ENCODE results near the gene ANKRD28. TPM values are rescaled to one million over a fixed set of nuclear protein-coding genes. Genes with fewer than 3 reads are reported as not detected.
A peak's percentile ranks its signal among the peaks of the same experiment; 100 is the strongest.
"Not testable (repeated sequence)": the region's sequence is repeated elsewhere in the genome, so short reads cannot be mapped to it uniquely, and the experiment has no call there.

Gene ANKRD28
- total RNA-seq, 2 donors from 2014 or later: 45.3 to 46.1 TPM

DNA sequence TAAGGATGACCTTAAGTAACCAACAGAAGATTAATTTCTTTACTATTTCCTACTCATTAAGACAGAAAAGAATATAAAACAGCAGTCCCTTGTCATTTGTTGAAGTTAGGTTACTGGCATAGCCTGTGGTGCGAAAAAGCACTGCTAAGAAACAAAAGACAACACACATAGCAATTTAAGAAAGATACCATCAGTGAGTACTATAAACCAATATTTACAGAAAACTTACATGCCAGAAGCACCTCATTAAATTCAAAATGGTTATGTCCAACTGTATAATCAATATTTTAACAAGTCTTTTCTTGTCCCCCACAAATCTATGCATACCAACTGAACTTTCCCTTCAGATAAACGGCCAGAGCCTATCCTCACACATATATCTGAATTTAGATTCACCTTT lies 42.0 kb downstream of the ANKRD28 start:
- no peak overlapping the region for H3K4me3 Mint-ChIP-seq
- peaks cover 14% of the 10 kb centered on the region for H3K4me1 Mint-ChIP-seq (ENCODE audit: low read depth)
- no peaks in the 10 kb centered on the region for H3K9me3 Mint-ChIP-seq
- no peaks in the 10 kb centered on the region for H3K27me3 Mint-ChIP-seq (ENCODE audit: low read depth)
- DNase-seq (no peak), ATAC-seq (replicated peaks in 1 of 2) (no peak)
- no peak overlapping the region for H3K27ac Mint-ChIP-seq
- H3K36me3 Mint-ChIP-seq (ENCODE audit: insufficient read depth in 2 of 2): peaks cover 2 to 3% of the 10 kb centered on the region in 2 donors

DNA sequence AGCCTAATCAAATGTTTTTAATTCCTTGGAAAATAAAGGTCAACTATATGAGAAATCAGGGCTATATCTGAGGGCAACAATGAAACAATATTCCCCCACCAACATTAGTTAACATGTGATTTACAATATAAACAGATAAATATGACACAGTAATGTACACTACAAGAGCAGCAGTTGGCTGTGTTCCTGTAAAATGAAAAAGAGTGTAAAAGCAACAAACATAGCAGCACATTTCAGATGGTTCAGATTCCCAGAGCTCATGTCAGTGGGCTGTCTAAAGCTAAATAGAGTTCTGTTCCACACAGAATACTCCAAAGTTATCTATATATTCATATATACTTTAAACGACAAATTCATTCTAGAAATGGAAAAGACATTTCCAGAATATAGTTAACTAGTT lies 42.6 kb downstream of the ANKRD28 start:
- no peak overlapping the region for H3K4me3 Mint-ChIP-seq
- DNase-seq (no peak), ATAC-seq (replicated peaks in 1 of 2) (no peak)
- H3K27ac Mint-ChIP-seq: no peak overlapping the region
- peaks cover 12% of the 10 kb centered on the region for H3K4me1 Mint-ChIP-seq (ENCODE audit: low read depth)
- no peaks in the 10 kb centered on the region for H3K9me3 Mint-ChIP-seq
- peaks cover 4 to 6% of the 10 kb centered on the region in 2 donors for H3K36me3 Mint-ChIP-seq (ENCODE audit: insufficient read depth in 2 of 2)
- no peaks in the 10 kb centered on the region for H3K27me3 Mint-ChIP-seq (ENCODE audit: low read depth)

- H3K4me3 Mint-ChIP-seq: no peak overlapping the region
- no peak for ATAC-seq (replicated peaks in 1 of 2)
- H3K4me1 Mint-ChIP-seq (ENCODE audit: low read depth): peaks cover 10% of the 10 kb centered on the region
- no peaks in the 10 kb centered on the region for H3K27me3 Mint-ChIP-seq (ENCODE audit: low read depth)
- no peak for DNase-seq
- peaks cover 0 to 3% of the 10 kb centered on the region in 2 donors for H3K9me3 Mint-ChIP-seq
- no peak overlapping the region for H3K27ac Mint-ChIP-seq
- peaks cover 9 to 14% of the 10 kb centered on the region in 2 donors for H3K36me3 Mint-ChIP-seq (ENCODE audit: insufficient read depth in 2 of 2)
Observed at GRCh38 chr3:15754047-15754446, 43.7 kb downstream of the ANKRD28 start.

DNA sequence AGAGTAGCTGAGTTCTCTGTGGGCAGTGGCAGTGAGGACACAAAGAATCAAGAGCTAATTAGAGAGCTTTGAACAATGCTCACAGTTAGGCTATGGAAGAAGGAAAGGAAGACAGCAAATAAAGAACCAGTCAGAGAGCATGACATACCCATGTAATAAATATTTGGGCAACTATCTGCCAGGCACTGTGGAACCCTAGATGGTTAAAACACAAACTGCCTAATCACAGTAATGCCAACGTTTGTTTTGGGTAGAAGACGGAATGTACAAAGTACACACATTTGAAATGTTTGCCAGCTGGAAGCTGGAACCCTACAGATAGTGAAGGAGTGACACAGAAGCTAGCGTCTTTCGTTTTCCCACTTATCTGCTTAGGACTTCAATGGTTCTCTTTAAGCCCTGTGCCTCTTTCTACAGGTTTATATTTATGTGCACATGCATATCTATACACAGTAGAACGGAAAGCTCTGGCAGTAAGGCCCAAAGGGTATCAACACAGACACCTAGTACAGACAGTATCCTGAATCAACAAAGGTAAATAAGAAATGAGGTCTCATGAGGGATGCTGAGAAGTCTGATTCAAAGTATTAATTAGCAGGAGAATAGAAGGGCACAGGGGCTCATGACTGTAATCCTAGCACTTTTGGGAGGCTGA lies 44.6 kb downstream of the ANKRD28 start:
- DNase-seq (no peak), ATAC-seq (replicated peaks in 1 of 2) (no peak)
- Mint-ChIP-seq H3K4me1 (ENCODE audit: low read depth) (peaks cover 11% of the 10 kb centered on the region), H3K4me3 (no peak overlapping the region), H3K36me3 (ENCODE audit: insufficient read depth in 2 of 2) (peaks cover 13 to 19% of the 10 kb centered on the region in 2 donors), H3K27ac (no peak overlapping the region), H3K9me3 (peaks cover 0 to 3% of the 10 kb centered on the region in 2 donors), H3K27me3 (ENCODE audit: low read depth) (no peaks in the 10 kb centered on the region)

- no peak for DNase-seq
- Mint-ChIP-seq H3K4me1 (ENCODE audit: low read depth) (peaks cover 34% of the 10 kb centered on the region), H3K36me3 (ENCODE audit: insufficient read depth in 2 of 2) (peaks cover 16 to 23% of the 10 kb centered on the region in 2 donors), H3K4me3 (no peak overlapping the region), H3K27ac (no peak overlapping the region), H3K9me3 (peaks cover under 1 to 4% of the 10 kb centered on the region in 2 donors), H3K27me3 (ENCODE audit: low read depth) (no peaks in the 10 kb centered on the region)
- no peak for ATAC-seq (replicated peaks in 1 of 2)
Observed at GRCh38 chr3:15750879-15751278, 46.9 kb downstream of the ANKRD28 start.

- peaks cover 2 to 6% of the 10 kb centered on the region in 2 donors for H3K9me3 Mint-ChIP-seq
- no peak for DNase-seq
- no peak overlapping the region for H3K27ac Mint-ChIP-seq
- no peak for ATAC-seq (replicated peaks in 1 of 2)
- H3K4me3 Mint-ChIP-seq: no peak overlapping the region
- peaks cover 19 to 28% of the 10 kb centered on the region in 2 donors for H3K36me3 Mint-ChIP-seq (ENCODE audit: insufficient read depth in 2 of 2)
- H3K4me1 Mint-ChIP-seq (ENCODE audit: low read depth): peaks cover 41% of the 10 kb centered on the region
- no peaks in the 10 kb centered on the region for H3K27me3 Mint-ChIP-seq (ENCODE audit: low read depth)
Observed at GRCh38 chr3:15750143-15750542, 47.6 kb downstream of the ANKRD28 start.

DNA sequence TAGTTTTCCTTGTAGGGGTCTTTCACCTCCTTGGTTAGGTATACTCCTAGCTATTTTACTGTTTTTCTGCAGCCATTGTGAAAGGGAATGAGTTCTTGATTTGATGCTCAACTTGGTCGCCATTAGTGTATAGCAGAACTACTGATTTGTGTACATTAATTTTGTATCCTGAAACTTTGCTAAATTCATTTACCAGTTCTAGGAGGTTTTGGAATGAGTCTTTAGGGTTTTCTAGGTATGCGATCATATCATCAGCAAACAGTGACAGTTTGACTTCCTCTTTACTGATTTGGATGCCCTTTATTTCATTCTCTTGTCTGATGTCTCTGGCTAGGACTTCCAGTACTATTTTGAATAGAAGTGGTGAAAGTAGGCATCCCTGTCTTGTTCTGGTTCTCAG lies 51.9 kb downstream of the ANKRD28 start:
- peak overlapping the region; percentile 94 for H3K27ac Mint-ChIP-seq
- peak overlapping the region; percentile 59 to 67 for H3K4me3 Mint-ChIP-seq
- H3K27me3 Mint-ChIP-seq (ENCODE audit: low read depth); DNase-seq: not testable (repeated sequence)
- peaks cover 7 to 11% of the 10 kb centered on the region in 2 donors for H3K9me3 Mint-ChIP-seq
- ATAC-seq (replicated peaks in 1 of 2): peak; percentile 87 to 91
- peaks cover 43% of the 10 kb centered on the region for H3K4me1 Mint-ChIP-seq (ENCODE audit: low read depth)
- peaks cover 25 to 41% of the 10 kb centered on the region in 2 donors for H3K36me3 Mint-ChIP-seq (ENCODE audit: insufficient read depth in 2 of 2)

GRCh38 chr3:15744176-15744575 lies 53.6 kb downstream of the ANKRD28 start:
- H3K4me1 Mint-ChIP-seq (ENCODE audit: low read depth): peaks cover 39% of the 10 kb centered on the region
- H3K36me3 Mint-ChIP-seq (ENCODE audit: insufficient read depth in 2 of 2): peaks cover 23 to 42% of the 10 kb centered on the region in 2 donors
- ATAC-seq (replicated peaks in 1 of 2): no peak
- DNase-seq: no peak
- H3K27me3 Mint-ChIP-seq (ENCODE audit: low read depth): no peaks in the 10 kb centered on the region
- H3K4me3 Mint-ChIP-seq: no peak overlapping the region
- H3K27ac Mint-ChIP-seq: no peak overlapping the region
- peaks cover 13% of the 10 kb centered on the region in 2 donors for H3K9me3 Mint-ChIP-seq

DNA sequence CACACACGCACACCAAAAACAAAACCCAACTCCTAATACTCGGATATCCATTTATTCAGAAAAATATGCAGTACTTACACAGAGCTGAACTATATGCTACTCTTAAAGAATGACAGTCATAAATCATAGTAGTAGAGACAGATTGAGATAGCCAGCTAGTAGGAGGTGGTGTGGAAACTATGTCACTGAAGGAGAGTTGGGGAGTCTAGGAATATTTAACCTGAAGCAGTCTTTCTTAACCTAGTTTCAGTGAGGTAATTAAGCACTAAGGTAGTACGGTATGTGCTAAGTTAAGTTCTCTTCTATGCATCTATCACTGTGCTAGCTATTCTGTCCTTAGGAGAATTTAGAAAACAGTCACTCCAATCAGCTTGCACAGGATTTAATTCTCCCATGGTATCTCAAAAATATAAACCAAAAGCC lies 54.2 kb downstream of the ANKRD28 start:
- Mint-ChIP-seq H3K4me3 (no peak overlapping the region), H3K36me3 (ENCODE audit: insufficient read depth in 2 of 2) (peaks cover 23 to 45% of the 10 kb centered on the region in 2 donors), H3K9me3 (peaks cover 15 to 16% of the 10 kb centered on the region in 2 donors), H3K4me1 (ENCODE audit: low read depth) (peaks cover 39% of the 10 kb centered on the region), H3K27ac (no peak overlapping the region), H3K27me3 (ENCODE audit: low read depth) (no peaks in the 10 kb centered on the region)
- no peak for DNase-seq
- no peak for ATAC-seq (replicated peaks in 1 of 2)

DNA sequence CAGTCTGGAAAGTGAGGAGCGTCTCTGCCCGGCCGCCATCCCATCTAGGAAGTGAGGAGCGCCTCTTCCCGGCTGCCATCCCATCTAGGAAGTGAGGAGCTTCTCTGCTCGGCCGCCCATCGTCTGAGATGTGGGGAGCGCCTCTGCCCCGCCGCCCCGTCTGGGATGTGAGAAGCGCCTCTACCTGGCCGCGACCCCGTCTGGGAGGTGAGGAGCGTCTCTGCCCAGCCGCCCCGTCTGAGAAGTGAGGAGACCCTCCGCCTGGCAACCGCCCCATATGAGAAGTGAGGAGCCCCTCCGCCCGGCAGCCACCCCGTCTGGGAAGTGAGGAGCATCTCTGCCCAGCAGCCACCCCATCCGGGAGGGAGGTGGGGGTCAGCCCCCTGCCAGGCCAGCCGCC lies 55.5 kb downstream of the ANKRD28 start:
- H3K27me3 Mint-ChIP-seq (ENCODE audit: low read depth); H3K4me3 Mint-ChIP-seq; ATAC-seq (replicated peaks in 1 of 2); DNase-seq; H3K27ac Mint-ChIP-seq: not testable (repeated sequence)
- Mint-ChIP-seq H3K9me3 (peaks cover 16 to 18% of the 10 kb centered on the region in 2 donors), H3K36me3 (ENCODE audit: insufficient read depth in 2 of 2) (peaks cover 24 to 50% of the 10 kb centered on the region in 2 donors), H3K4me1 (ENCODE audit: low read depth) (peaks cover 29% of the 10 kb centered on the region)

- H3K27ac Mint-ChIP-seq; DNase-seq; H3K27me3 Mint-ChIP-seq (ENCODE audit: low read depth); H3K4me3 Mint-ChIP-seq; ATAC-seq (replicated peaks in 1 of 2); H3K4me1 Mint-ChIP-seq (ENCODE audit: low read depth): not testable (repeated sequence)
- Mint-ChIP-seq H3K9me3 (peaks cover 10 to 11% of the 10 kb centered on the region in 2 donors), H3K36me3 (ENCODE audit: insufficient read depth in 2 of 2) (peaks cover 13 to 50% of the 10 kb centered on the region in 2 donors)
Observed at GRCh38 chr3:15738616-15739005, 59.2 kb downstream of the ANKRD28 start.

- DNase-seq (no peak), ATAC-seq (replicated peaks in 1 of 2) (no peak)
- no peak overlapping the region for H3K27ac Mint-ChIP-seq
- peaks cover 0 to 2% of the 10 kb centered on the region in 2 donors for H3K9me3 Mint-ChIP-seq
- H3K4me1 Mint-ChIP-seq (ENCODE audit: low read depth): peaks cover 31% of the 10 kb centered on the region
- peaks cover 0 to 25% of the 10 kb centered on the region in 2 donors for H3K36me3 Mint-ChIP-seq (ENCODE audit: insufficient read depth in 2 of 2)
- no peaks in the 10 kb centered on the region for H3K27me3 Mint-ChIP-seq (ENCODE audit: low read depth)
- H3K4me3 Mint-ChIP-seq: no peak overlapping the region
Observed at GRCh38 chr3:15731024-15731423, 66.8 kb downstream of the ANKRD28 start.

DNA sequence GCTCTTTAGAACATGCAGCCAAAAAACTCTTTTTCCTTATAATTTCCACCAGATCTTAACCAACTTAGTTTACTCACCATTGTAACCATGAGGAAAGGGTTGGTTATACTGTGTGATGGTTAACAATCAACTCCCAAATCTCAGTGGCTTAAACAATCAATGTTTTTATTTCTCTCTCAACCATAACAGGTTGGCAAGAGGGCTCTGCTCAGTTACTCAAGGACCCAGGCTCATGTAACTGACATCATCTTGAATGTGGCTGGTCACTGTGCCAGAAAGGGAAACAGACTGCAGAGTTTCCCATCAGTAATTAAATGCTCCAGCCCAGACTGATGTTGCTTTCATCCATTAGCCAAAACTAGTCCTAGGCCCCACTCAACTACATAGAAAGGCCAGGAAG lies 69.0 kb downstream of the ANKRD28 start:
- H3K4me3 Mint-ChIP-seq: no peak overlapping the region
- ATAC-seq (replicated peaks in 1 of 2): no peak
- H3K4me1 Mint-ChIP-seq (ENCODE audit: low read depth): peaks cover 44% of the 10 kb centered on the region
- H3K9me3 Mint-ChIP-seq: peaks cover 0 to 2% of the 10 kb centered on the region in 2 donors
- DNase-seq: no peak
- H3K36me3 Mint-ChIP-seq (ENCODE audit: insufficient read depth in 2 of 2): peaks cover 0 to 21% of the 10 kb centered on the region in 2 donors
- H3K27me3 Mint-ChIP-seq (ENCODE audit: low read depth): no peaks in the 10 kb centered on the region
- peak overlapping the region; percentile 24 for H3K27ac Mint-ChIP-seq

DNA sequence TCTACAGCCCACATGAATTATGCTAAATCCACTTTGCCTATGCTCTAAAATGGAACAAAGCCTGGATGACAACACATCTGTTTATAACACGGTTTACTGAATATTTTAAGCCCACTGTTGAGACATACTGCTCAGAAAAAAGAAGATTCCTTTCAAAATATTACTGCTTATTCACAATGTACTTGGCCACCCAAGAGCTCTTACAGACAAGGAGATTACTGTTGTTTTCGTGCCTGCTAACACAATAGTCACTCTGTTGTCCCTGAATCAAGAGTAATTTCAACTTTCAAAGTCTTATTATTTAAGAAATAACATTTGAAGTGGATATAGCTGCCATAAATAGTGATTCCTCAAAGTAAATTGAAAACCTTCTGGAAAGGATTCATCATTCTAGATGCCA lies 70.9 kb downstream of the ANKRD28 start:
- DNase-seq (no peak), ATAC-seq (replicated peaks in 1 of 2) (no peak)
- Mint-ChIP-seq H3K4me3 (no peak overlapping the region), H3K36me3 (ENCODE audit: insufficient read depth in 2 of 2) (peaks cover 2 to 28% of the 10 kb centered on the region in 2 donors), H3K27me3 (ENCODE audit: low read depth) (no peaks in the 10 kb centered on the region), H3K4me1 (ENCODE audit: low read depth) (peaks cover 44% of the 10 kb centered on the region), H3K9me3 (peaks cover 0 to 2% of the 10 kb centered on the region in 2 donors), H3K27ac (no peak overlapping the region)
